D721Med (cell line): ENCODE measurements around the gene PLXDC1.
"Not testable (repeated sequence)": the region's sequence is repeated elsewhere in the genome, so short reads cannot be mapped to it uniquely, and the experiment has no call there.

Experiments used
- DNase-seq: peaks from one replicate; pipeline ENCODE4 v3.0.0; 2011; ENCODE audit warnings: low spot score; ENCODE audit not compliant: insufficient read length
- FAIRE-seq: peaks from 2 replicates; lab custom pipeline; 2011; peaks lifted over from hg19 to GRCh38; lab: Jason Lieb, UNC
- CTCF ChIP-seq: IDR thresholded peaks from 2 replicates; pipeline ENCODE4 v1.5.1; 2012; ENCODE audit warnings: mild to moderate bottlenecking, control low read depth; ENCODE audit not compliant: insufficient read depth; ENCODE audit errors: missing control alignments

The PLXDC1 gene

GRCh38 chr17:39027455-39028035, 123.9 kb downstream of the PLXDC1 start:
- DNase-seq (no peak), FAIRE-seq (no peak)
- no peak for TF ChIP-seq CTCF

GRCh38 chr17:39026980-39027451, 124.4 kb downstream of the PLXDC1 start:
- FAIRE-seq (no peak), DNase-seq (no peak)
- TF ChIP-seq CTCF, result no peak

- not testable (repeated sequence) for FAIRE-seq, DNase-seq
Measured at GRCh38 chr17:39026346-39026745, 125.1 kb downstream of the PLXDC1 start.

GRCh38 chr17:39022924-39023323, 128.5 kb downstream of the PLXDC1 start:
- TF ChIP-seq CTCF, result no peak
- DNase-seq (no peak), FAIRE-seq (no peak)

GRCh38 chr17:39020037-39020436, 131.4 kb downstream of the PLXDC1 start:
- not testable (repeated sequence) for FAIRE-seq, DNase-seq

- FAIRE-seq, result no peak
- TF ChIP-seq CTCF, result no peak
- no peak for DNase-seq
Measured at GRCh38 chr17:39018267-39019134, 132.9 kb downstream of the PLXDC1 start.

- FAIRE-seq (no peak), DNase-seq (no peak)
- no peak for TF ChIP-seq CTCF
Measured at GRCh38 chr17:39016193-39017153, 135.0 kb downstream of the PLXDC1 start.
